HepG2 (cell line): ENCODE results near the gene SYS1. TPM values are rescaled to one million over a fixed set of nuclear protein-coding genes. Genes with fewer than 3 reads are reported as not detected.

Source experiments
- DZIP1 ChIP-seq: sonication (generic); formaldehyde crosslinking; IDR thresholded peaks from 2 replicates; pipeline ENCODE4 v1.5.0; 2020; ENCODE audit warnings: mild to moderate bottlenecking, missing genetic modification reagents
- GLI4 ChIP-seq: sonication (generic); formaldehyde crosslinking; IDR thresholded peaks from 2 replicates; pipeline ENCODE4 v1.5.1; 2020; ENCODE audit warnings: missing genetic modification reagents, mild to moderate bottlenecking, moderate library complexity, borderline replicate concordance
- HNF1B ChIP-seq: sonication (generic); formaldehyde crosslinking; IDR thresholded peaks from 2 replicates; pipeline ENCODE4 v1.5.1; 2020; ENCODE audit warnings: mild to moderate bottlenecking, moderate library complexity, missing genetic modification reagents
- HOXA7 ChIP-seq: sonication (generic); formaldehyde crosslinking; IDR thresholded peaks from 2 replicates; pipeline ENCODE4 v1.8.1; 2022; ENCODE audit warnings: mild to moderate bottlenecking, missing genetic modification reagents, moderate library complexity
- MTERF4 ChIP-seq: sonication (generic); formaldehyde crosslinking; IDR thresholded peaks from 2 replicates; pipeline ENCODE4 v1.8.0; 2023; ENCODE audit warnings: mild to moderate bottlenecking, missing genetic modification reagents
- PITX1 ChIP-seq: sonication (generic); formaldehyde crosslinking; IDR thresholded peaks from 2 replicates; pipeline ENCODE4 v1.5.1; 2020; ENCODE audit warnings: mild to moderate bottlenecking, missing genetic modification reagents
- POGZ ChIP-seq: sonication (generic); formaldehyde crosslinking; IDR thresholded peaks from 2 replicates; pipeline ENCODE4 v1.4.0; 2020; ENCODE audit warnings: mild to moderate bottlenecking, missing genetic modification reagents
- TEAD3 ChIP-seq: optimal IDR thresholded peaks from 2 replicates; pipeline ENCODE3; 2016; ENCODE audit warnings: borderline replicate concordance
- ZBTB33 ChIP-seq: sonication (generic); formaldehyde crosslinking; IDR thresholded peaks from 2 replicates; pipeline ENCODE4 v1.4.0; 2020; ENCODE audit warnings: missing genetic modification reagents
- ZBTB7A ChIP-seq: sonication (generic); formaldehyde crosslinking; IDR thresholded peaks from 2 replicates; pipeline ENCODE4 v1.8.0; 2022; ENCODE audit warnings: mild to moderate bottlenecking, missing genetic modification reagents
- ZIK1 ChIP-seq: sonication (generic); formaldehyde crosslinking; IDR thresholded peaks from 2 replicates; pipeline ENCODE4 v1.5.0; 2020; ENCODE audit warnings: mild to moderate bottlenecking, low read depth, missing genetic modification reagents, borderline replicate concordance
- ZNF253 ChIP-seq: sonication (generic); formaldehyde crosslinking; IDR thresholded peaks from 2 replicates; pipeline ENCODE4 v1.8.0; 2022; ENCODE audit warnings: mild to moderate bottlenecking, missing genetic modification reagents, borderline replicate concordance
- ZNF513 ChIP-seq: sonication (generic); formaldehyde crosslinking; conservative IDR thresholded peaks from 2 replicates; pipeline ENCODE4 v1.5.0; 2020; ENCODE audit warnings: missing genetic modification reagents
- ZNF710 ChIP-seq: sonication (generic); formaldehyde crosslinking; IDR thresholded peaks from 2 replicates; pipeline ENCODE4 v1.5.0; 2020; ENCODE audit warnings: mild to moderate bottlenecking, missing genetic modification reagents, borderline replicate concordance
- polyA plus RNA-seq, 8 experiments: library from polyadenylated mRNA; depleted of rRNA in 3 of 8; stranded (reverse) in 7 of 8; unstranded in 1 of 8; fragments of >200 nt; fragmentation: Illumina TruSeq in 4 of 8; extraction: Trizol in 4 of 8; gene quantifications; 2 replicates each; pipeline versions ENCODE4 v1.2.1 to v1.2.3, GENCODE V29; 2011 to 2016; ENCODE audit warnings: low read depth in 4 of 8, missing spikeins in 1 of 8, mixed read lengths in 1 of 8; ENCODE audit not compliant: insufficient read depth in 1 of 8
- total RNA-seq, 5 experiments: library from RNA; depleted of rRNA; stranded (reverse); fragments of >200 nt; fragmentation: Illumina TruSeq; extraction: Trizol; gene quantifications; 2 replicates each; pipeline ENCODE4 v1.2.3, GENCODE V29; 2016; ENCODE audit warnings: low read depth in 1 of 5

The SYS1 gene
- total and polyA plus RNA-seq, 2 of the 13 experiments (the other 11 are each of a cell fraction or from before 2014, with no cell fraction given) = 38.3 to 65.6 TPM

- 0 out of 2 replicates have a peak, but pooled peaks have one; percentile 10 for TF ChIP-seq HNF1B (CRISPR knock-in tag)
- TF ChIP-seq POGZ (CRISPR knock-in tag) = peak; percentile 48; the same call in 1 of the 2 replicates
- no peak for TF ChIP-seq DZIP1 (CRISPR knock-in tag)
- no peak for TF ChIP-seq ZBTB7A (CRISPR knock-in tag)
- no peak for TF ChIP-seq GLI4 (CRISPR knock-in tag)
- TF ChIP-seq ZBTB33 (CRISPR knock-in tag) = peak; percentile 45; the same call in 1 of the 2 replicates
- TF ChIP-seq ZIK1 (CRISPR knock-in tag) = peak; percentile 8; the same call in 1 of the 2 replicates
- TF ChIP-seq ZNF513 (CRISPR knock-in tag) = 0 out of 2 replicates have a peak, but pooled peaks have one; percentile 71
- TF ChIP-seq ZNF710 = peak; percentile 49; the same call in 1 of the 2 replicates
- TF ChIP-seq ZNF253 (CRISPR knock-in tag) = no peak
- TF ChIP-seq MTERF4 (CRISPR knock-in tag) = 0 out of 2 replicates have a peak, but pooled peaks have one; percentile 63
- TF ChIP-seq HOXA7 (CRISPR knock-in tag) = peak; percentile 80; the same call in 1 of the 2 replicates
- 0 out of 2 replicates have a peak, but pooled peaks have one; percentile 7 for TF ChIP-seq PITX1 (CRISPR knock-in tag)
- TF ChIP-seq TEAD3 (CRISPR knock-in tag) = peak; percentile 31
Observed at GRCh38 chr20:45405571-45406259, 42.8 kb downstream of the SYS1 start (continued).
